GM19455 (cell line): ENCODE results near the gene ARFGAP1.

ENCODE experiments used
- ATAC-seq: cut with Tn5 transposase; IDR thresholded peaks from one replicate; pipeline ENCODE4 v1.9.1; 2021; ENCODE audit not compliant: unreplicated experiment

ARFGAP1 gene

DNA sequence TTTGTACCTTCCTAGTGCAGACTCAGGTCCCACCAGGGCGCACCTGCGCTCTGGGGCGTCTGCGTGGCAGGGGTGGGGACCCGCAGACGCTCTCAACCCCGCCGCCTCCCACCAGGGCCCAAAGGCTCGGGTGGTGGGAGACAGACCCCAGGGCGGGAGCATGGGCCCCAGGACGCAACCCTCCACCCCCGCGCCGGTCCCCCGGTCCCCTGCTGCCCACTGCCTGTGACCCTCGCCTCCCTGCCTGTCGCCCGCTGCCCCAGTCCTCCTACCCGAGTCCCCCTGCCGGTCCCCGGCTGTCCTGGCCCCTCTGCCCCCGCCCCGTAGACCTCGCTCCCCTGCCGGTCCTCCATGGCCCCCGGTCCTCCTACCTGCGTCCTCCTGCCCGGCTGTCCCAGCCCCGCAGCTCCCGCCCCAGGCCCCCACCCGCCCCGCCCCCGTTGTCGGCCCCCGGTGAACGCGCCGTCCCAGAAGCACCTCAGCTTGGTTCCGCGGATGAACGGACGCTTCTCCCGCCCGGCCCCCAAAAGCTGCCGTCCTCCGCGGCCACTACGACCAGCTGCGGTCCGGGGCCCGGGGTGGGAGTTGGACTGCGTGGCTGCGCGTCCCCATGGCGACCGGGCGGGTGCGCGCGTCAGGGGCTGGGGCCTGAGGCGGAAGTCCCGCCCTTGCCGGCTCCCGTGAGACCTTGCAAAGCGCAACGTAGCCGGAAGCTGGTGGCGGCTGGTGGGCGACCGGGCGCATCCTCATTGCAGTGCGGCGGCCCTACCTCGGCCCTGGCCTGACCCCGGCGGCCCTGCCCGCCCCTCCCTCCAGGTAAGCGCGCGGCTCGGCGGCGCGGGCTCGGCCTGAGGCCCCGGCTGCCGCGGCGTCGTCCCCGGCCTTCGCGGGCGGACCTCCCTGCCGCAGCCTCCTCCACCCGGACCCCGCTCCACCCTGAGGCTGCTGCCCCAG is at the start of gene ARFGAP1:
TSS of gene ARFGAP1 (plus strand) at position 709 of the 954 bp plus-strand sequence. CDS start 2,768 bp downstream, outside the sequence.
- ATAC-seq, result peak; percentile 86

DNA sequence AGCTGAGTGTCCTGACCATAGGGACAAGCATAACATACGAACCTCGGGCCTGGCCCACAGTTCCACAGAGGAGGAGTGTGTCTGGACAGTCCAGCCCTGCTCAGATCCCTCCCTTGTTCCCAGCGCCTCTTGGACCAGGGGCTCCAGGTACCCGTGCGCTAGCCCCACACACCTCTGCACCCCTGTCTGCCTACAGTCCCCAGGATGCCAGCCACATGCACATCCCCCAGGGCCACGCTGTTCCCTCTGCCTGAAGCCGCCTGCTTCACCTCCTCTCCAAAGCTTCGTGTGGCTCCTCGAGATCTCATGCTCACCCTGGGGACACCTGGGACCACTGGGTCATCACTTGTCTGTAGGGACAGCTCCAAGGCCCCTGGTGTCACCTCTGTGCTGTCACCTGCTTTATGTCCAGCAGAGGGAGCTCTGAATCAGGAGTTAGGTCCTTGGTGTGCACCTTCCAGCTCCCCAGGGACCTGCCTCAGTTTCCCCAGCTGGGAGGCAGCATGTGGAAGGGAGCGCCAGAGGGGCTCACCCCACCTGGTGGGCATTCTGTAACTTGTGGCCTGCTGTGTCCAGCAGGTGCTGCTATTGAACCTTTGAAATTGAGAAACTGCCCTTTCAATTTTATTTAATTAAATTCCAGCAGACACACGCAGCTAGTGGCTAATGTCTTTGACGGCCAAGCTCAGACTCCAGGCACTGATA is 49.3 kb upstream of the ARFGAP1 start:
- ATAC-seq, result no peak

DNA sequence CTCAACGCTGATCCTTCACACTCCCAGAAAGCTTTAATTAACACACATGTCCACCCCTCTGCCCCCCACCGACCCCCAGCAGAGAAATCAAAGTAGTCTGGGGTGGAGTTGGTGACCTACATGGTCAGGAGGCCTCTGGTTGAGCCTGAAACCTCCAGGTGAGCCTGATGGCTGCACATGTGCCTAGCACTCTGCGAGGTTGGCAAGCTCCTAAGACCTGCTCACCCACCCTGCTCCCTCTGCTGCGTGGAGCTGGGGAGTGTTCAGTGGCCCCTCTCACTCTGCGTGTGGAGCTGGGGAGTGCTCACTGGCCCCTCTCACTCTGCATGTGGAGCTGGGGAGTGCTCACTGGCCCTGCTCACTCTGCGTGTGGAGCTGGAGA is 48.8 kb upstream of the ARFGAP1 start:
- no peak for ATAC-seq

DNA sequence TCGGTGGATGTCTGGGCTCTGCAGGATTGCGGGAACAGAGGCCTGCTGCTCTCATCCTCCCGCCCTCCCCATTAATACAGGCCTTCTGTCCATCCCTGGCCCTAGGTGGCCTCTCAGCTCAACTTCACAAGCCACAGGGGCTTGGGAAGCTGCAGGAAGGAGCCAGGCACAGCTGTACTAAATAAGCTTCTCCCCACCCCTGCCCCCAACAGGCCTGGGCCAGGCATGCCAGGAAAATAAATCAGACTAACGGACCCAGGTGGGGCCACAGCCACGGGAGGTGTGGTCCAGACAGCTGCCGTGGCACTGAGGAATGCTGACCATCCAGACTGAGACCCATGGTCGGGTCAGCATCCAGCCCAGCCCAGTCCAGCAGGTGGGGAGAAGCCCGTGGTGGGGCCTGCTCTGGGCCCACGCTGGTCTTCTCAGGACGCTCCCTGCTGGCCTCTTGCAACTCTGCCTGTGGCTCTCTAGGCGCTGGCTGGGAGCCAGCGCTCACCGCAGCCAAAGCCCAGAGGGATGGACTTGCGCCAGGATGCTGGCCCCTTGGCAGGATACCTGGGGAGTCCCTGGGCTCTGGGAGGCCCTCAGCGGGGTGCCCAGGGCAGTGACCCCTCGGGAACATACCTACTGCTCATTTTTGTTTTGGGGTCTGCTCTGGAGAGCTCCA is 48.1 kb upstream of the ARFGAP1 start:
- no peak for ATAC-seq

DNA sequence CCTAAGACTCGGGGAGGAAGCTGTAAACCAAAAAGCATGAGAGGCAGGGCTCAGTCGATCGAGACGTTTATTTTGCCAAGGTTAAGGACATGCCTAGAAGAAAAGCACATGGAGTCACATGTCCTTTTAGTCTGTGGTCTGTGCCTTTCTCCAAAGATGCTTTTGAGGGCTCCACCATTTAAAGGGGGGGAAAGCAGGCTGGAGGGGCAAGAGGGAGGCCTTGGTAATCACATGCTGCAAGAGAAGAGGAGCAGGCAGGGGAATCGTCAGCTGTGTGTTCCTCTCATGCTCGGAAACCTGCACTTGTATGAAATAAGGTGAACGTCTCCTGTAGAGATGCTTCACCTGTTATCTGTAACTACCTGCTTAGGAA is 47.5 kb upstream of the ARFGAP1 start:
- no peak for ATAC-seq

DNA sequence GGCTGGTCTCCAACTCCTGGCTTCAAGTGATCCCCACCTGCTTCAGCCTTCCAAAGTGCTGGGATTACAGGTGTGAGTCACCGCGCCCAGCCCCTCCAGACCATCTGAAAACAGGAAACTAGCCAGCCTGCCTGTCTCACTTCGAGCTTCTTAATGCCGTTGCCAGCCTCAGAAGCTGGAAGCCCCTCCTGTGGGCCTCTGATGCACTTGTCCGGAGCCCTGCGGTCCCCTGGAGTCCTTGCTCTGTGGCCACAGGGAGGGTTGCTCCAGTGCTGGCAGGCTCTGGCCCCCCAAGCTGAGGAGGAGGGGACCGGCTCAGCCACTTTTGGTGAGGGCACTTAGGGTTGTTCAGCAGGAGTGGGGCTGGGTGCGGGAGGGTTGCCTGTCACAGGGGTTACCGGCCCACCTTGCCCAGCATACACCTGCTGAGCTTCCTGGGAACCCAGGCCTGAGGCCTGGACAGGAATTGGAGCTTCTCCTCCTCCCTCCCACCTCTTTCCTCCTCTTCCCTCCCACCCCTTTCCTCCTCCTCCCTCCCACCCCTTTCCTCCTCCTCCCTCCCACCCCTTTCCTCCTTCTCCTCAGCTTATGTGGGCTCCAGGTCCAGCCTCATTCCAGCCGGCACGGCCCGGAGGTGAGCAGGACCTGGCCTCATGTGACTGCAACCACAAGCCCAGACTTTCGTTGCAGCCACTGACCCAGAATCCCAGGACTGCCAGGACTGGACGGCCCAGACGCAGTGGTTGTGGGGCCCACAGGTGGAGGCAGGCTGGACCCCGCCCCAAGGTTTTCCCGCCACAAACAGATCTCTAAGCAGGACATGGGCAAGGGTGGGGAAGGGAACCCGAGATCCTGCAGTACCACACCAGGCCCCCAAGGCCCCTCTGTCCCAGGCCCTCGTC is 46.3 kb upstream of the ARFGAP1 start:
- no peak for ATAC-seq

DNA sequence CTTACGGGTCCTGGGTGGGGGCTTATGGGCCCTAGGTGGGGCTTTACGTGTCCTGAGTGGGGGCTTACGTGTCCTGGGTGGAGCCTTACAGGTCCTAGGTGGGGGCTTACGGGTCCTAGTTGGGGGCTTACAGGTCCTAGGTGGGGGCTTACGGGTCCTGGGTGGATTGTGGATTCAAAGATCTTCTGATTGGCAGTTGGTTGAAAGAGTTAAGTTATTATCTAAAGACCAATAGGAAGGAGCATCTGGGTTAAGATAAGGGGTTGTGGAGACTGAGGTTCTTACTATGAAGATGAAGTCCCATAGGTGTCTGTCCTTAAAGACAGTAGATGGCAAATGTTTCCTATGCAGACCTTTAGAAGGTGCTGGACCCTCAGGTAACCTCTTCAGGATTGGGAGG is 45.4 kb upstream of the ARFGAP1 start:
- no peak for ATAC-seq

DNA sequence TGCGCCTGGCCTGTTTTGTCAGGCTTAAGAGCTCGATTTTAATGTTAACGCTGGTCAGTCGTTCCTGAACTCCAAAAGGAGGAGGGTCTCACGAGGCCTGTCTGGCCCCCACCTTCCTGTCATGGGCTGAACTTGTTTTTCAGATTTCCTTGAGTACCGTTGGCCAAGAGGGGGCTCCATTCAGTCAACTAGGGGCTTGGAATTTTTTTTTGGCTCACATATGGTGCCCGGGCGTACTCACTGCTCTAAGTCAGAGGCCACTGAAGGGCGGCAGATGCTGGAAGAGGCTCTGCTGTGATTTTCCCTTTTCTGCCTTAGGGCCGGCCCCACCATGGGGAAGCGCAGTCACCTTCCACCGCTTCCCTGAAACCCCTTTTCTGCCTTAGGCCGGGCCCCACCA is 43.8 kb upstream of the ARFGAP1 start:
- no peak for ATAC-seq

DNA sequence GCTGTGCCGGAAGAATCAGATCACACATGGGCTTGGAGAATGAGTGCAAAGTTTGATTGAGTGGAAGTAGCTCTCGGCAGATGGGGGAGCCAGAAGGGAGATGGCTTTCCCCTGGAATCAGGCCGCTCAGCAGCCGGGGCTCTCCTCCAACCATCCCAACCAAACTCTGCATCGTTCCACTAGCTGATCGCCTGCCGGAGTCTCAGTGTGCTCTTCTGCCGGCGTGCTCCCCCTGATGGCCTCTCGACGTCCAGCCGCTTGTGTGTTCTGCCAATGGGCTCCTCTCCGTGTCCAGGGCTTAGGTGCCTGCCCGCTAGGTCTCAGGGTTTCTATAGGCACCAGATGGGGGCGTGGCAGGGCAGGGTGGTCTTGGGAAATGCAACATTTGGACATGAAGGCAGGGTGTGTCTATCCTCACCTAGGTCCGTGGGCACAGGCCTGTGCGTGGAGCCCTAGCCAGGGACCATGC is 41.8 kb upstream of the ARFGAP1 start:
- ATAC-seq, result no peak

DNA sequence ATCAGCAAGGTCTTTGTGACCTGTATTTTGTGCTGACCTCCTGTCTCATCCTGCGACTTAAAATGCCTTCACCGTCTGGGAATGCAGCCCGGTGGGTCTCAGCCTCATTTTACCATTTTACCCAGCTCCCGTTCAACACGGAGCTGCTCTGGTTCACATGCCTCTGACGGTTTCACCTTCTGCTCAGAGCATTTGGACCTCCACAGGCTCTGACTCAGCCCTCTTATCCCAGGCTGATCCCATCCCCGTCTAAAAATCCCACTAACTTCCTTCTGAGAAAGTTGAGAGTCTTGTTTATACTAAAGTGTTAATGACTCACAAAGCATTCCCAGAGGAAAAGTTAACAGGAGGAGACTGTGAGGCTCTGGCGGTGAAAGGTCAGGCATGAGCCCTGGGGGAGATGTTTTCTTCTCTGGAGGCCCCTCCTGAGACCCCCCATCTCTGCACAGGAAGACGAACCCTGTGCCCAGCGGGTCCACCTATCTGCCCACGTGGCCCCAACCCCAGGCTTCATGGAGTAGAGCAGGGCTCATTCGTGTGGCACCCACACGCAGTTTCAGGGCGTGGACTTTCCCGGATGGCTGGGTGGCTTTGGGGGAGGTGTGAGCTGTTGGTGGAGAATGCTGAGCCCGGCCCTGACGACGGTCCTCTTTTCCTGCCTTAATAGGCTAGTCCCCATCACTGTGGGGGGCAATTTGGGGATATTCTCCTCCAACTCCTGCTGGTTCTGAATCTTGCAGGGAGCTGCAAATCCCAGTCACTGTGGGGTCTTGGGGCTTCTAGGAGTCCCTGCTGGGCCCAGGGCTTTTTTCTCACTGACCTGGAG is 40.2 kb upstream of the ARFGAP1 start:
- ATAC-seq, result no peak

DNA sequence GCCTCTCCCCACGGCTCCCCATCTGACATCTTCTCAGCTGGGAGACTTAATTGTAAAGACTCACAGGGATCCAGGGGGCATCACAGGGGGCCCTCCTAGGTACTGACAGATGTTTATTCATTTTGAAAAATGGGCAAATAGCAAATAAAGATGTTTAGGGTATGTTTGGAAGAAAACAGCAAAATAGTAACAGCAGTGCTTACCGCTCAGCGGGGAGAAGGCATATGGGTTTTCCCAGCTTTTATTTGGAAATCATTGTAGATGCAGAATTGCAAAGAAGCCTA is 39.6 kb upstream of the ARFGAP1 start:
- no peak for ATAC-seq

DNA sequence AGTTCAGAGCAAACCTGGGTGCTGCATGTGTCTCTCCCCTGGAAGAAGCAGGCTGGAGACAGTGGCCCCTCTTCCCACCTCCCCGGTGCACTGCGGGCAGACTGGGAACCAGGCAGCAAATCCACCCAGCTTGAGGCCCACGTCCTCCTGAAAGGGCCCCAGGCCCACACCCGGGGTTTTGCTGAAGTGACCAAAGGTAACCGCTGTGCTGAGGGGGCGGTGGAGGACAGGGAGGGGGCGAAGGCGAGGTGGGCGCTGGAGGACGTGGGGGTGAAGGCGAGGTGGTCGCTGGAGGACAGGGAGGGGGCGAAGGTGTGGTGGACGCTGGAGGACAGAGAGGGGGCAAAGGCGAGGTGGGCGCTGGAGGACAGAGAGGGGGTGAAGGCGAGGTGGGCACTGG is 38.7 kb upstream of the ARFGAP1 start:
- ATAC-seq, result no peak

DNA sequence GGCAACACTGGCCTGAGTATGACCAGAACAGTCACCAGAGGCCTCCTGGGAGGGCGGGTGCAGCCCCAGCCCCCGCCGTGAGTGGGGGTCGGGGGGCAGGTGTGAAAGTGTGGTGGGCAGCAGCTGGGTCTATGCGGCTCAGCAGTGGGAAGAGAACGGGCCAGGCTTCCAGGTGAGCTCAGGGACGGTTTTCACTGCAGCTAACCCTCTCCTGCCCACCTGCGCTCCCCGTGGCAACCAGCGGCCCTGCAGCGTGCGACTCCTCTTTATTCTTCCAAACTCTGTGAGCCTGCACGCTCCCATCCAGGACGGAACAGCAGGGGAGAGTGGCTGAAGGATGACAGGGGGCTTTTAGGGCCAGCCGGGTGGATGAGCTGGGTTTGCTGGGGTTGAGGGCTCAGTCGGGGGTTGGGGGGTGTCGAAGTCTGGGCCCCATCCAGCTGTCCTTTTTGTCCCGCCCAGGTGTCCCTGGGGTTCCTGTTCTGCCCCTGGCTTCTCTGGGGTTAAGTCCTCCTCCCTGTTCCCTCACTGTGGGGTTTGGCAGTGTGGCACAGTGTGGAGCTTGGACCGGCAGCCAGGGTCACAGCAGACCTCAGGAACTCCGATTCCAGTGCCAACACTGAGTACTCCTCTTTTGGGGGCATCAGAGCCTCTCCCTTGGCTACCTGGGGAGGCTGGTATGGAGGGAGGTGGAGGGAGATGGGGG is 37.8 kb upstream of the ARFGAP1 start:
- ATAC-seq, result no peak

DNA sequence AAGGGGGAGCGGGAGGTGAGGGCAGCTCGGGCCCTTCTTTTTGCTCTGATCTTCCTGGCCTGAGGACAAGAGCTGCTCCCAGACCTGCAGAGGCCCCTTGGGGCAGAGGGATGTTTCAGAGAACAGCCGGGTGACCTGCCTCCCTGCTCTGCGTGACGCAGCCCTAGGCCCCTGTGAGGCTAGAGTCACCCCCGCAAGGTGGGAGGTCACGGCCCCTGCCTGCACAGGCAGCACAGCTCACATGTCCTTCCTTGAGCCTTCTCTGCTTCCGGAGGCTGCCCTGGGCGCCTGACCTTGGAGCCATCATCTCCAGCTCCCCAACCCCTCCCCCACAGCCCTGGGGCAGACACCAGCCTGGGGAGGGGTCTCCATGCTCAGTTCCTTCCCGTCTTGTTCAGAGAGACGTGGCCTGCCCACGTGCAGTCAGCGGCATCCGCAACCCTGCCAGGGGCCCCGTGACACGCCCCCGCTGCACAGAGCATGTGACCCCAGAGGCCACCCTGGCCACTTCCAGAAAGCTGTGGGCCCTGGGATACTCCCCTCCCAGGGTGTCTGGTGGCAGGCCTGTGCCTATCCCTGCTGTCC is 37.1 kb upstream of the ARFGAP1 start, which contains the start of gene BIRC7:
TSS of gene BIRC7 (plus strand) at position 507 of the 585 bp plus-strand sequence. CDS start 192 bp downstream, outside the sequence.
- ATAC-seq, result no peak

DNA sequence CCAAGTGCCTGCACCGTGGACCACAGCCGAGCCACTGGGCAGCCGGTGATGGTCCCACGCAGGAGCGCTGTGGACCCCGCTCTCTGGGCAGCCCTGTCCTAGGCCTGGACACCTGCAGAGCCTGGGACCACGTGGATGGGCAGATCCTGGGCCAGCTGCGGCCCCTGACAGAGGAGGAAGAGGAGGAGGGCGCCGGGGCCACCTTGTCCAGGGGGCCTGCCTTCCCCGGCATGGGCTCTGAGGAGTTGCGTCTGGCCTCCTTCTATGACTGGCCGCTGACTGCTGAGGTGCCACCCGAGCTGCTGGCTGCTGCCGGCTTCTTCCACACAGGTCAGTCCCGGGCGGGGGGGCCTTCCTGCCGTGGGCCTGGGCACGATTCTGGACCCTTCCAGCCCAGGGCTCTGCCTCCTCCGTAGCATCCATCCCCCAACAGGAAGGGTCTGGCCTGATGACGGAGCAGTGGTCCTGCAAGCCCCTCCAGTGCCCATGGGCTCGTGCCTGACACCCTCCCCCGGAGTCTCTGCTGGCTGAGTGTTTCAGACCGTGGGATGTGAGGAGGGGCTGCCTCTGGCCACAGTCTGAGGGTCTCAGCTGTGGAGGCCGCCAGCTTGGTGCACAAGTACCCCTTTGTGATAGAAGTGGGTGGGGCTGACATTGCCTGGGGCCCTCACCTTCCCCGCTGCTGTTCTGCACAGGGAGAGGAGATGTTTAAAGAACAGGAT is 36.3 kb upstream of the ARFGAP1 start:
- no peak for ATAC-seq

DNA sequence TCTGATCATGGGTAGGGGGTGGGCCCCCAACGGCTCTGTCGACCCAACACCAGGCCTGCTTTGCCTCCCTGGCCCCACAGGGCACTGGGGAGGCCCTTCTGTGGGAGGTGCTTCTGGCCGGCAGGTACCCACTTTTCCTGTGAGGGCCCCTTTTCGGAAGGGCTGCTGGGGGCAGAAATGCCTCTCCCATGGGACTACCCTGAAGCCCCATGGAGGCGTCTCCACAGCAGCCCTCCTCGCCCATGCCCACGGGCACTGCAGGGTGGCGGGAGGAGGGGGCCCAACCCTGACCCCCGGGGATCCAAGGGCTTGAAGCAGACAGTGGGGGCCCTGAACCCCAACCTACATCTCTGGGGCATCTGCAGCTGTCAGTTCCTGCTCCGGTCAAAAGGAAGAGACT is 34.6 kb upstream of the ARFGAP1 start:
- no peak for ATAC-seq

DNA sequence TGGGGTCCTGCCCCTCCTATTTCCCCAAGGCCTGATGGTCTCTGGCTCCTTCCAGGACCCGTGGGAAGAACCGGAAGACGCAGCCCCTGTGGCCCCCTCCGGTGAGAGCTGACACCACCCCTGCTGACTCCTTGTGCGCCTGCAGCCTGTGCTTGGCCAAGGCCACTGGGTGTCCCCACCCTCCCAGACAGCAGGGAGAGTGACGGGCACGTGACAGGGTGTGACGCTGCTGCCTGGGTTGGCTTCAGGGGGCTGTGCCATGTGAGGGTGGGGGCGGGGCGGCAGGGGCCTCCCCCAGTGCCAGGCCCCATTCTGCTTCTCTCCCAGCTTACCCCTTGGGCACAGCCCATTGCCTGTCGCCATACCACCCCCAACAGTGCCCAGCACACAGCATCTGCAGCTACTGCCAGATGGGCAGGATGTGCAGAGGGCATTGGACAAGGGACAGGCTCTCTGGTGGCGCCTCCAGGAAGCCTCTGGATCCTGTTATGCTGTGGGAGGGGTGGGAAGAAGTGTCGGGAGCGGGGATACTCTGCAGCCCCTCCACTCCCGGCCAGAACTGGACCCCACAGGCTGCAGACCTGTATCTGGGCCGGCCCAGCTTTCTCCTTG is 34.0 kb upstream of the ARFGAP1 start:
- ATAC-seq, result no peak

DNA sequence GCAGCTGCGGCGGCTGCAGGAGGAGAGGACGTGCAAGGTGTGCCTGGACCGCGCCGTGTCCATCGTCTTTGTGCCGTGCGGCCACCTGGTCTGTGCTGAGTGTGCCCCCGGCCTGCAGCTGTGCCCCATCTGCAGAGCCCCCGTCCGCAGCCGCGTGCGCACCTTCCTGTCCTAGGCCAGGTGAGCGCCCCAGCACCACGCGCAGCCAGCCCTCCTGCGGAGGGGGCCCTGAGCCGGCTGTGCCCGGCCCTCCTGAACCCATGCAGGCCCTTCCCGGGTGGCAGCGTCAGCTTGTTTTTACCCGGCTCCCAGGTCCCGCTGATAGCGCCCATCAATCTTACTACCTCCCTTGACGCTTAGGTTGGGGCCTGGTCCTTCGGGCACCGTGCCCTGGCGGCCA is 33.2 kb upstream of the ARFGAP1 start:
- ATAC-seq, result no peak
